ENCODE data around the gene MRPL58.

The MRPL58 gene

GRCh38 chr17:75059369-75060345 is 47.2 kb downstream of the MRPL58 start:
- Histone ChIP-seq H3K4me3 (ENCODE audit: insufficient read depth, low read length, poor library complexity, severe bottlenecking) (no peak overlapping the region), H3K27me3 (ENCODE audit: low read length) (no peaks in the 10 kb centered on the region), H4K20me1 (ENCODE audit: low read depth, low read length) (no peaks in the 10 kb centered on the region), H3K4me2 (ENCODE audit: low read depth, low read length, poor library complexity, severe bottlenecking) (no peak overlapping the region), H3K9me2 (replicated peaks; ENCODE audit: insufficient read depth, low read length) (no peaks in the 10 kb centered on the region), H3F3A (ENCODE audit: insufficient read depth) (no peaks in the 10 kb centered on the region), H3K79me2 (ENCODE audit: insufficient read depth, low read length) (no peaks in the 10 kb centered on the region), H3K27ac (ENCODE audit: low read depth, low read length) (no peak overlapping the region), H3K36me3 (ENCODE audit: low read length) (0 out of 2 replicates have a peak, but pooled peaks cover 2% of the 10 kb centered on the region), H2AFZ (ENCODE audit: low read depth, low read length, severe bottlenecking) (no peak overlapping the region), H3K9me3 (ENCODE audit: insufficient read depth, low read length) (no peaks in the 10 kb centered on the region), H3K9ac (ENCODE audit: low read length) (no peak overlapping the region)
- TF ChIP-seq EZH2phosphoT487 (conservative IDR thresholded peaks at IDR 0.05; ENCODE audit: low read length) (no peak), CTCF (IDR thresholded peaks at IDR 0.05; ENCODE audit: insufficient read depth, low read length, poor library complexity, severe bottlenecking) (no peak)

GRCh38 chr17:75060434-75061054 is 48.1 kb downstream of the MRPL58 start:
- no peak overlapping the region for H2AFZ ChIP-seq (ENCODE audit: low read depth, low read length, severe bottlenecking)
- H3F3A ChIP-seq (ENCODE audit: insufficient read depth) = no peaks in the 10 kb centered on the region
- H4K20me1 ChIP-seq (ENCODE audit: low read depth, low read length) = no peaks in the 10 kb centered on the region
- H3K9ac ChIP-seq (ENCODE audit: low read length) = no peak overlapping the region
- no peak overlapping the region for H3K4me3 ChIP-seq (ENCODE audit: insufficient read depth, low read length, poor library complexity, severe bottlenecking)
- H3K79me2 ChIP-seq (ENCODE audit: insufficient read depth, low read length) = no peaks in the 10 kb centered on the region
- TF ChIP-seq EZH2phosphoT487 (conservative IDR thresholded peaks at IDR 0.05; ENCODE audit: low read length) (no peak), CTCF (IDR thresholded peaks at IDR 0.05; ENCODE audit: insufficient read depth, low read length, poor library complexity, severe bottlenecking) (no peak)
- H3K36me3 ChIP-seq (ENCODE audit: low read length) = 0 out of 2 replicates have a peak, but pooled peaks cover 2% of the 10 kb centered on the region
- H3K27me3 ChIP-seq (ENCODE audit: low read length) = no peaks in the 10 kb centered on the region
- H3K4me2 ChIP-seq (ENCODE audit: low read depth, low read length, poor library complexity, severe bottlenecking) = no peak overlapping the region
- H3K9me3 ChIP-seq (ENCODE audit: insufficient read depth, low read length) = no peaks in the 10 kb centered on the region
- H3K27ac ChIP-seq (ENCODE audit: low read depth, low read length) = no peak overlapping the region
- no peaks in the 10 kb centered on the region for H3K9me2 ChIP-seq (replicated peaks; ENCODE audit: insufficient read depth, low read length)

GRCh38 chr17:75061055-75061438 is 48.6 kb downstream of the MRPL58 start:
- no peak overlapping the region for H3K9ac ChIP-seq (ENCODE audit: low read length)
- H3K9me3 ChIP-seq (ENCODE audit: insufficient read depth, low read length) = no peaks in the 10 kb centered on the region
- H3K27me3 ChIP-seq (ENCODE audit: low read length) = no peaks in the 10 kb centered on the region
- no peak for TF ChIP-seq CTCF (IDR thresholded peaks at IDR 0.05; ENCODE audit: insufficient read depth, low read length, poor library complexity, severe bottlenecking)
- no peak for TF ChIP-seq EZH2phosphoT487 (conservative IDR thresholded peaks at IDR 0.05; ENCODE audit: low read length)
- no peak overlapping the region for H3K27ac ChIP-seq (ENCODE audit: low read depth, low read length)
- H3K4me2 ChIP-seq (ENCODE audit: low read depth, low read length, poor library complexity, severe bottlenecking) = no peak overlapping the region
- 0 out of 2 replicates have a peak, but pooled peaks cover 2% of the 10 kb centered on the region for H3K36me3 ChIP-seq (ENCODE audit: low read length)
- H3K79me2 ChIP-seq (ENCODE audit: insufficient read depth, low read length) = no peaks in the 10 kb centered on the region
- H3K9me2 ChIP-seq (replicated peaks; ENCODE audit: insufficient read depth, low read length) = no peaks in the 10 kb centered on the region
- H2AFZ ChIP-seq (ENCODE audit: low read depth, low read length, severe bottlenecking) = no peak overlapping the region
- no peaks in the 10 kb centered on the region for H3F3A ChIP-seq (ENCODE audit: insufficient read depth)
- H4K20me1 ChIP-seq (ENCODE audit: low read depth, low read length) = no peaks in the 10 kb centered on the region
- no peak overlapping the region for H3K4me3 ChIP-seq (ENCODE audit: insufficient read depth, low read length, poor library complexity, severe bottlenecking)

All from SU-DHL-6 (cell line).